Ovary (tissue), 9 donors: ENCODE results near the gene SH3PXD2A. TPM values are rescaled to one million over a fixed set of nuclear protein-coding genes. Genes with fewer than 3 reads are reported as not detected.

Experiments
- DNase-seq, 5 donors: peaks; one replicate each; pipeline ENCODE4 v3.0.0-alpha.2; 2019 to 2020
- H3K27ac ChIP-seq, 2 donors: fragments of 200-600 bp; one replicate each; pipeline versions ENCODE4 v1.5.1 to v1.8.0; 2019 to 2022
- H3K27me3 ChIP-seq: fragments of 200-600 bp; one replicate; pipeline ENCODE4 v1.8.0; 2022
- H3K36me3 ChIP-seq: fragments of 200-600 bp; sonication (generic); one replicate; pipeline ENCODE4 v1.5.1; 2019
- H3K4me1 ChIP-seq: one replicate; pipeline ENCODE4 v1.8.1; 2013; ENCODE audit warnings: mild to moderate bottlenecking, moderate library complexity; ENCODE audit not compliant: insufficient read depth
- H3K4me3 ChIP-seq: fragments of 200-600 bp; sonication (generic); one replicate; pipeline ENCODE4 v1.5.1; 2017
- H3K9me3 ChIP-seq, 2 donors: fragments of 200-600 bp in 1 of 2; sonication (generic) in 1 of 2; one replicate each; pipeline versions ENCODE4 v1.5.1 to v1.8.1; 2013 to 2019; ENCODE audit warnings: mild to moderate bottlenecking in 1 of 2, moderate library complexity in 1 of 2
- EP300 ChIP-seq: sonication (generic); formaldehyde crosslinking; IDR thresholded peaks from one replicate; pipeline ENCODE4 v1.6.1; 2017; ENCODE audit warnings: antibody characterized with exemption
- POLR2A ChIP-seq: fragments of 450-650 bp; IDR thresholded peaks from one replicate; pipeline ENCODE4 v1.6.1; 2017; ENCODE audit warnings: antibody characterized with exemption, mild to moderate bottlenecking, moderate library complexity
- WGBS, 3 donors: extraction: QIAGEN DNeasy Blood & Tissue Kit in 1 of 3; methylation state at CpG; one replicate each; pipeline versions ENCODE4 v1.1.5 to v1.1.7; 2013 to 2017; 5-methylcytosine and 5-hydroxymethylcytosine counted together
- intact Hi-C, 4 donors: fragments of 100-400 bp; cut with DNase I; formaldehyde crosslinking; loops; one replicate each; pipeline versions ENCODE4 v1.11.0 to v1.15.1; 2022 to 2023
- polyA plus RNA-seq, 2 donors: library from polyadenylated mRNA; stranded (reverse); fragments of 200-250 nt in 1 of 2; fragments of 350-450 nt in 1 of 2; fragmentation: Illumina TruSeq in 1 of 2; extraction: RNeasy Lipid Tissue Mini Kit (QIAGEN cat#74804) in 1 of 2; gene quantifications; one replicate each; pipeline ENCODE4 v1.2.3, GENCODE V29; 2013 to 2014
- total RNA-seq, 7 donors: library from RNA; depleted of rRNA in 2 of 7; stranded (reverse); fragments of >200 nt in 2 of 7; fragmentation: NEBNext Ultra II Directional in 3 of 7; extraction: Animal tissue kit (Norgen Biotek cat#: 25700) in 3 of 7; gene quantifications; one replicate each; pipeline versions ENCODE4 v1.1.0 to v1.2.4, GENCODE V29; 2016 to 2023
- TF ChIP-seq, protein P1 (sequence below), 3 donors: fragments of 450-650 bp in 2 of 3; fragments of 200-600 bp in 1 of 3; IDR thresholded peaks; one replicate each; pipeline versions ENCODE4 v1.5.1 to v1.8.0; 2016 to 2022; ENCODE audit warnings: antibody characterized with exemption in 3 of 3, mild to moderate bottlenecking in 1 of 3
- donor health status: DM: no; HTN: no; CAD: no; lungs with moderate emphysema.
- donor health status: DM: no; HTN: no; CAD: no.
- donor health status: Bipolar disorder and iron deficiency.
- donor health status: DM: yes; HTN: yes; CAD: no.
- donor health status: DM: no; HTN: no; CAD: no.
- donor health status: DM: yes; HTN: yes; CAD: no.

SH3PXD2A gene
- total and polyA plus RNA-seq, 9 donors, result 15.3 to 82.9 (median 52.2) TPM

DNA sequence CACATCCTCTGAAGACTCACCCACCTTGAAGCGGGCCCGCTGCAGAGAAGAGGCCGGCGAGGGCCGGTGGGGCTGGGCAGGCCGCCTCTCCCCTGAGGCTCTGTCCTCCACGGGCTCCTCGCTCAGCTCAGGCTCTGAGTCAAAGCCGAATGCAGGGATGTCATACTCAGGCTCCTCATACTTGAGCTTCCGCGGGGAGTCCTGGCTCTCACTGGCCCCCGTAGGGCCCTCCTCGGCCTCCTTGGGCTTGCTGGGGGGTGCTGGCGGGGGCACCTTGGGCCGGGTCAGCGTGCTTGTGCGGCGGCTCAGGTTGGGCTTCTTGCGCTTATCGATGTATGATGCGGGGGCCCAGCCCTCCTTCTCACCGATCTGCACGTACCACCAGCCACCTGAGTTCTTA, 252.0 kb downstream of the SH3PXD2A start:
- 92 to 97% (median 94%) methylated on average over 23 of the region's 23 CpGs for WGBS, 3 donors
- no peak for DNase-seq
- H3K36me3 ChIP-seq, result no peaks in the 10 kb centered on the region

DNA sequence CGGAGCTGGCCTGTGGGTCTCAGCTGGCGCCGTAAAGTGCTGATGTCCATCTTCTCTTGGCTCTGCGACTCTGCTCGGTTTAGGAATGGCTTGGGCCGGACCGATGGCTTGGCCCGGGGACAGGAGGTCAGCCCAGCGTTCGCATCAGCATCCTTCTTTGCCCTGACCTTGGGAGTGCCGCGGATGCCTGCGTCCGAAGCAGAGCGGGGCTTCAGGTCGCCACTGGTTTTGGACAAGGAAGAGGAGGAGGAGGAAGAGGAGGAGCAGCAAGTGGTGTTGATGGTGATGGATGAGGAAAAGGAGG, 252.6 kb downstream of the SH3PXD2A start:
- no peaks in the 10 kb centered on the region for H3K27me3 ChIP-seq
- no peaks in the 10 kb centered on the region for H3K9me3 ChIP-seq
- H3K4me3 ChIP-seq, result no peak overlapping the region
- DNase-seq, result peak in 1 of 5 donors; percentile 23
- TF ChIP-seq EP300 (no peak), POLR2A (no peak)
- TF ChIP-seq, protein P1, sequence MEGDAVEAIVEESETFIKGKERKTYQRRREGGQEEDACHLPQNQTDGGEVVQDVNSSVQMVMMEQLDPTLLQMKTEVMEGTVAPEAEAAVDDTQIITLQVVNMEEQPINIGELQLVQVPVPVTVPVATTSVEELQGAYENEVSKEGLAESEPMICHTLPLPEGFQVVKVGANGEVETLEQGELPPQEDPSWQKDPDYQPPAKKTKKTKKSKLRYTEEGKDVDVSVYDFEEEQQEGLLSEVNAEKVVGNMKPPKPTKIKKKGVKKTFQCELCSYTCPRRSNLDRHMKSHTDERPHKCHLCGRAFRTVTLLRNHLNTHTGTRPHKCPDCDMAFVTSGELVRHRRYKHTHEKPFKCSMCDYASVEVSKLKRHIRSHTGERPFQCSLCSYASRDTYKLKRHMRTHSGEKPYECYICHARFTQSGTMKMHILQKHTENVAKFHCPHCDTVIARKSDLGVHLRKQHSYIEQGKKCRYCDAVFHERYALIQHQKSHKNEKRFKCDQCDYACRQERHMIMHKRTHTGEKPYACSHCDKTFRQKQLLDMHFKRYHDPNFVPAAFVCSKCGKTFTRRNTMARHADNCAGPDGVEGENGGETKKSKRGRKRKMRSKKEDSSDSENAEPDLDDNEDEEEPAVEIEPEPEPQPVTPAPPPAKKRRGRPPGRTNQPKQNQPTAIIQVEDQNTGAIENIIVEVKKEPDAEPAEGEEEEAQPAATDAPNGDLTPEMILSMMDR (IDR thresholded peaks at IDR 0.05), result no peak
- peaks cover 8% of the 10 kb centered on the region for H3K4me1 ChIP-seq
- no peaks in the 10 kb centered on the region for H3K36me3 ChIP-seq
- no peak overlapping the region for H3K27ac ChIP-seq
- WGBS, 3 donors, result 81 to 85% (median 85%) methylated on average over 16 of the region's 16 CpGs
- intact Hi-C loops, result loop anchor here in 2 of 4 donors (5.0 kb wide), 2 partner anchors 84 to 89 kb away; no protein-coding TSS in a partner anchor

More for the DNA sequence above, 252.0 kb downstream of the SH3PXD2A start:
- TF ChIP-seq, protein P1 (IDR thresholded peaks at IDR 0.05), result no peak
- no peak for TF ChIP-seq POLR2A
- H3K9me3 ChIP-seq, result no peaks in the 10 kb centered on the region
- intact Hi-C loops, result loop anchor here in 2 of 4 donors (5.0 kb wide), 2 partner anchors 84 to 89 kb away; no protein-coding TSS in a partner anchor
- no peak overlapping the region for H3K4me3 ChIP-seq
- H3K27ac ChIP-seq, result no peak overlapping the region
- no peaks in the 10 kb centered on the region for H3K27me3 ChIP-seq
- H3K4me1 ChIP-seq, result peaks cover 8% of the 10 kb centered on the region

DNA sequence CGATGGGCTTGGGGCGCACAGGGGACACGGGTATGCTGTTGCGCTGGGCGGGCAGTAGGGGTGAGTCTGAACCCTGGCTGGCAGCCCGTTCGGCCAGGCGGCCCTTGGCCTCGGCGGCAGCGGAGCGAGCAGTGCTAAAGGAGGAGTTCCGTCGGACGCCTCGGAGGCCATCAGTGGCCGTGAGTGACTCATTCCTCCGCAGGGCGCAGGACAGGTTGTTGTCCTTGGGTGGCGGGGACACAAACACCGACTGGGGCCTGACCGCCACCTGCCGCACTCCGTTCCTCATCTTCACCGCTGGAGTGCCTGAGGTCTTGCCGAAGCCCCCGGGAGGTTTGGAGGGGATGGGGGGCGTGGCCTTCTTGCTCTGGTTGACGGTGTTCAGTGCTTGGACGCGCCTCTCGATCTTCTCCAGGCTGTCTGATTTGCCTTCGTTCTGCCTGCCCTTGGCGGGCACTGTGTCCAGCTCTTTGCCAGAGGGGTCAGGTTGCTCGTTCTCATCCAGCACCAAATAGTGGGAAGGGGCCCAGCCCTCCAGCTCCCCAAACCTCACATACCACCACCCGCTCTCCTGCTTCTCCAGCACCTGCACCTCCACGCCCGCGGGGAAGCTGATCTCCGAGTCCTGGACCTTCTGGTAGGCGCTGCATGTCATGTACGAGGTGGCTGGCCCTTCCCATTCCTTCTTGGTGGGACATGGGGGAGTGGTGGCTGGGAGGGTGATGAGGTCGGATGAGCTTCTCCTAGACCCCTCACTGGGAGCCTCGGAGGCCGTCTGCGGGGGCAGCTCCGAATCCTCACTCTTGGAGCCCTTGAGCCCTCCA, 253.1 kb downstream of the SH3PXD2A start:
- H3K36me3 ChIP-seq, result no peaks in the 10 kb centered on the region
- H3K27ac ChIP-seq, result no peak overlapping the region
- no peaks in the 10 kb centered on the region for H3K9me3 ChIP-seq
- intact Hi-C loops, result loop anchor here in 2 of 4 donors (5.0 kb wide), 2 partner anchors 85 to 90 kb away; no protein-coding TSS in a partner anchor
- DNase-seq, result no peak
- 88 to 90% (median 89%) methylated on average over 47 of the region's 47 CpGs for WGBS, 3 donors
- TF ChIP-seq EP300, result no peak
- TF ChIP-seq POLR2A, result no peak
- TF ChIP-seq, protein P1 (IDR thresholded peaks at IDR 0.05), result no peak
- peaks cover 8% of the 10 kb centered on the region for H3K4me1 ChIP-seq
- no peak overlapping the region for H3K4me3 ChIP-seq
- H3K27me3 ChIP-seq, result no peaks in the 10 kb centered on the region

DNA sequence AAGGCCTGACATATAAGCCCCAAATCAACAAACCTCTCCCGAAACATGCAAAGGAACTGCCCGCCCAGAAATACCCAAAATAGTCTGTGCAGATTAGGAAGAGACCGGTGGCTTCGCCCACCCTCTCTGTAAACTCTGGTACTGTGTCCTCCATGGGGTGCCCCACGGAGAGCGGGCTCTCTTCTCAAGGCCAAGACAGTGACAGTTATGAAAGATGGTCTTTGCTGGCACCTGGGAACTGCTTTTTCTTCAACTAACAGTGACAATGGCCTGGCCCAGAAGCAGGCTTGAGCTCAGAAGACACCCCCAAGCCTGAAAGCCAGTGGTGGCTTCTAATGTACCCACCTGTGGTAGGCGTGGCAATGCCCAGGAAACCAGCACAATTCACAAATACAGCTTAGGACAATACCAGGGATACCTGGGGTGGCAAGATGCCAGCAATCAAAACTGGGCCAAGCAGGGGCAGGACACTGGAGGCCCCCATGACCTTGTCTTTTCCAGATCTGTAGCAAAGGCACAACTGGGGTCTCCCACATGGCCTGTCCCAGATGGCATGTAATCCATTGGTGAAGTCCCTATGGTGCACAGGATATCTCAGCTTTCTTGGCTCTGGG, 254.3 kb downstream of the SH3PXD2A start:
- H3K9me3 ChIP-seq, result no peaks in the 10 kb centered on the region
- TF ChIP-seq EP300 (no peak), POLR2A (no peak)
- TF ChIP-seq, protein P1 (IDR thresholded peaks at IDR 0.05), result no peak
- intact Hi-C loops, result loop anchor here in 3 of 4 donors (2.0 to 5.0 kb wide), 3 partner anchors 86 to 91 kb away; no protein-coding TSS in a partner anchor
- H3K36me3 ChIP-seq, result no peaks in the 10 kb centered on the region
- no peak for DNase-seq
- 23 to 43% (median 35%) methylated on average over 7 of the region's 7 CpGs for WGBS, 3 donors
- H3K27ac ChIP-seq, result peak overlapping the region in 1 of 2 donors; percentile 1
- H3K4me3 ChIP-seq, result no peak overlapping the region
- H3K4me1 ChIP-seq, result peaks cover 8% of the 10 kb centered on the region
- no peaks in the 10 kb centered on the region for H3K27me3 ChIP-seq
